GM21825 (cell line): ENCODE data around the gene SLC25A10.
"Not testable (repeated sequence)": the region's sequence is repeated elsewhere in the genome, so short reads cannot be mapped to it uniquely, and the experiment has no call there.

ENCODE experiments used
- ATAC-seq: cut with Tn5 transposase; IDR thresholded peaks from one replicate; pipeline ENCODE4 v1.9.1; 2021; ENCODE audit warnings: mild to moderate bottlenecking, moderate library complexity; ENCODE audit not compliant: unreplicated experiment

The SLC25A10 gene

GRCh38 chr17:81711814-81712467 is at the start of gene SLC25A10:
TSS of gene SLC25A10 (plus strand) at chr17:81712284. CDS start at chr17:81712427, 143 bp downstream.
- ATAC-seq, result peak; percentile 53

- no peak for ATAC-seq
Measured at GRCh38 chr17:81664051-81664470, 48.0 kb upstream of the SLC25A10 start.

- ATAC-seq, result no peak
Measured at GRCh38 chr17:81665205-81666091, 46.6 kb upstream of the SLC25A10 start.

- peak; percentile 21 for ATAC-seq
Measured at GRCh38 chr17:81666092-81666341, 46.1 kb upstream of the SLC25A10 start.

GRCh38 chr17:81666342-81667191 is 45.5 kb upstream of the SLC25A10 start, which contains the start of the genes CCDC137 and OXLD1:
TSS of gene CCDC137 (plus strand) at chr17:81666737. CDS start at chr17:81666767, 30 bp downstream.
TSS of gene OXLD1 (minus strand) at chr17:81666605. CDS start at chr17:81666577, 28 bp downstream.
- peak; percentile 86 for ATAC-seq

GRCh38 chr17:81667754-81668153 is 44.3 kb upstream of the SLC25A10 start:
- no peak for ATAC-seq

- no peak for ATAC-seq
Measured at GRCh38 chr17:81672504-81672903, 39.6 kb upstream of the SLC25A10 start.

GRCh38 chr17:81672954-81673353 is 39.1 kb upstream of the SLC25A10 start:
- ATAC-seq, result no peak

GRCh38 chr17:81673561-81674258 is 38.4 kb upstream of the SLC25A10 start:
- no peak for ATAC-seq

GRCh38 chr17:81675515-81676221 is 36.4 kb upstream of the SLC25A10 start:
- not testable (repeated sequence) for ATAC-seq

- ATAC-seq, result no peak
Measured at GRCh38 chr17:81676906-81677305, 35.2 kb upstream of the SLC25A10 start.

- no peak for ATAC-seq
Measured at GRCh38 chr17:81680150-81680549, 31.9 kb upstream of the SLC25A10 start.

- ATAC-seq, result no peak
Measured at GRCh38 chr17:81681672-81682071, 30.4 kb upstream of the SLC25A10 start.

GRCh38 chr17:81682565-81683207 is 29.4 kb upstream of the SLC25A10 start:
- ATAC-seq, result no peak

GRCh38 chr17:81683208-81683583 is 28.9 kb upstream of the SLC25A10 start:
- ATAC-seq, result peak; percentile 4

GRCh38 chr17:81683584-81684441 is 28.3 kb upstream of the SLC25A10 start, which contains the start of the genes ARL16 and HGS:
TSS of gene ARL16 (minus strand) at chr17:81683797. CDS start at chr17:81683753, 44 bp downstream.
TSS of gene HGS (plus strand) at chr17:81684011. CDS start at chr17:81684067, 56 bp downstream.
- peak; percentile 83 for ATAC-seq

- no peak for ATAC-seq
Measured at GRCh38 chr17:81684442-81684911, 27.6 kb upstream of the SLC25A10 start.

GRCh38 chr17:81685108-81685507 is 27.0 kb upstream of the SLC25A10 start:
- no peak for ATAC-seq
